Spleen (tissue), 7 donors: ENCODE measurements around the gene CST7.

Experiments
- CTCF ChIP-seq, 11 experiments: fragments of 200-600 bp in 7 of 11; fragments of 450-650 bp in 4 of 11; sonication (generic) in 4 of 11; IDR thresholded peaks in 8 of 11; conservative IDR thresholded peaks in 3 of 11; 1 replicate in 7 of 11; 2 replicates in 4 of 11; pipeline versions ENCODE4 v1.4.0 to v1.8.0; 2016 to 2021; ENCODE audit warnings: antibody characterized with exemption in 11 of 11, inconsistent platforms in 4 of 11, mild to moderate bottlenecking in 1 of 11
- POLR2A ChIP-seq, 3 donors: fragments of 450-650 bp; IDR thresholded peaks; one replicate each; pipeline ENCODE4 v1.5.1; 2017; ENCODE audit warnings: antibody characterized with exemption in 3 of 3, mild to moderate bottlenecking in 1 of 3
- POLR2AphosphoS5 ChIP-seq, 3 donors: sonication (generic); formaldehyde crosslinking; IDR thresholded peaks; one replicate each; pipeline ENCODE4 v1.5.1; 2017; ENCODE audit warnings: antibody characterized with exemption in 3 of 3
- donor health status: DM: no; HTN: no; CAD: no; lungs with moderate emphysema.
- donor health status: DM: no; HTN: no; CAD: no.
- donor health status: DM: no; HTN: no; CAD: no.

GRCh38 chr20:24970030-24970553 is 21.0 kb downstream of the CST7 start:
- TF ChIP-seq CTCF (IDR thresholded peaks at IDR 0.05 in 8 of 11, conservative IDR thresholded peaks at IDR 0.05 in 3 of 11) (no peak), POLR2AphosphoS5 (IDR thresholded peaks at IDR 0.05) (no peak), POLR2A (IDR thresholded peaks at IDR 0.05) (no peak)
